Measurements from ENCODE around the gene RSBN1.

The RSBN1 gene

DNA sequence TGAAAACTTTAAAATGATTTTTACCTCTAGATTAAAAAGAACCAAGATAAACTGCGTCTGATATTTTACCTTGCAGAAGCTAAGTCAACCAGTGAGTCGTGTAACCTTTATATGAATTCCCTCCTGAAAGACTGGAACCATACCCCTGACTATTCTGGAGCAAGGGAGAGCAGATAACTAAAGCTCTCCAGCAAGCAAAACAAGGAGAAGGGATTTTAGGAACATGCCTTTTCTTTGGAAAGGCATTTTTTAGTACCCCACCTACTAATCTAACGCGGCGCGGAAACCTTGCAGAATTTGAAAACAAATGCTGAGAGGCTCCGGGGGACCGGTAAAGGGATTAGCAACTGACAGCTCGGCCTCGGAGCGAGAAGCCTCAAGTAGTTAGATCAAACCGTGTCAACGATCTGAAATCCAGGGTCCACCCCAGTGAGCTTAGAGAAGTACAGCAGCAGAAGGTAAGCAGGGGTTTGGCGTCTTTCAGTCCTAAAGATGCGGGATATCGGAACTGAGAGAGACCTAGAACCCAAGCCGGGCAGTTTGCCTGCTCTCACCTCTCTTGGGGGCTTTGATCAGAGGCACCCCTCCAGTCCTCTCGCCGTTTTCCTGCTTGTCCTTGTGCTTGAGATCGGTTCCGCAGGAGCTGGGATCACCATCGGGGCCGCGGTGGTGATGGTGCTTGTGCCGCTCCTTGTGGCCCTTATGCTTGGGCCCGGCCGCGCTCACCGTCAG lies 954 bp downstream of the RSBN1 start:
- peak in 2 of 6 experiments; percentile 56 to 60 for DNase-seq

DNA sequence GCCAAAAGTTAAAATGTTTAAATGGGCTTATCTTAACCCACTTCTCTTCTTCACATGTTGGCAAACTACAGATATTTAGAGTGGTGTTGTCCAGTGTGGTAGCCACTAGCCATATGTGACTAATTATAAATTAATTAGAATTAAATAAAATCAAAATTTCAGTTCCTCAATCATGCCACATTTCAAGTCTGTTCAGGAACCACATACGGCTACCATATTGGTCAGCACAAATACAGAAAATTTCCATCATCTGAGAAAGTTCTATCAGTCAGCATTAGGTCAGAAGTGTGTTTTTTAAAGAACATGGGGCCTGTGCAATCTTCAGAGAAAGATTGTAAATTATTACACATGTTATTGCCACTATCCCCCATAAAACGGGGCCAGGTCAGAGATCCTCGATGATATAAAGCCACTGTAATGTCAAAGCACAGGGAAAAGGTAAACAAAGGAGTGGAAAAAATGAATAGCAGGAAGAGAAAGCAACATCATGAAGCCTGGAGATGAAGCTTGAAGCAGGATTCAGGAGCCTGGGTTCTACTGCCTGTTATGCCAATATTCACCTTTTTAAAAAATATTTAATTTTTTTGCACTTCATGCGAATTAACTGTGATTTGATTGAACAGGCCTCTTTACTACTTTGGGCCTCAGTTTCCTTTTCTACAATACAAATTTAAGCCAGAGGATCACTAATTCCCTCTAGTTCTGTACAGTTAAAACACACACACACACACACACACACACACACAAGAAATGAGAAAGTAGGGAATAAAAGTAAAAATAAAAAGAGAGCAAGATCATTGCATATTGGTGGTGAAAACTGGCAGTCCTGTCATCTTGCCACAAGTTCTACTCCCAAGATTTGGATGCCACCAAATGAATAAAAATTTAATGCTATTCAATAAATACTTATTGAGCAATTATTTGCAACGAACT lies 2.3 kb downstream of the RSBN1 start:
- DNase-seq, result no peak

DNA sequence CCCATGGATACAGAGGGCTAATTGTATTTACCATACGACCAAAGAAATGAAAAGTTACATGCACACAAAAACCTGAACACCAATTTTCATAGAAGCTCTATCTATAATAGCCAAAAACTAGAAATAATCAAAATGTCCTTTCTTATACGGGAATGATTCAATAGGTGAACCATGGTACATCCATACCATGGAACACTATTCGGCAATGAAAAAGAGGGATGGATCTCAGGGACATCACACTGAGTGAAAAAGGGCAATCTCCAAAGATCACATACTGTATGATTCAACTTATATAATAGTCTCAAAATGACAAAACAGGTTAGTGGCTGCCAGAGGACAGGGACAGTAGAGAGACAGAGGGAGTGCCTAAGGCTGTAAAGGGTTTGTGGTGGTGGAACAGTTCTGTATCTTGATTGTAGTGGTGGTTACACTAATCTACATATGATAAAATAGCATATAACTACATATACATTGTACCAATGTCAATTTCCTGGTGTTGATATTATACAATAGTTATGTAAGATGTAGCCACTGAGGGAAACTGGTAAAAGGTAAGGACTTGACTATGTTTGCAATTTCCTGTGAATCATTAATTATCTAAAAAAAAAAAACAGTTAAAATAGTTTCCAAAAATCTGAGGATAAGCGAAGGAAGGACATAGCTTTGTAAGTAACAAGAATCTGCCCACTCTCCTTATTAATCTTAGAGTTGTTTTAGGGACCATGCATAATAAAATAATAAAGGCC lies 3.7 kb downstream of the RSBN1 start:
- DNase-seq, result no peak

DNA sequence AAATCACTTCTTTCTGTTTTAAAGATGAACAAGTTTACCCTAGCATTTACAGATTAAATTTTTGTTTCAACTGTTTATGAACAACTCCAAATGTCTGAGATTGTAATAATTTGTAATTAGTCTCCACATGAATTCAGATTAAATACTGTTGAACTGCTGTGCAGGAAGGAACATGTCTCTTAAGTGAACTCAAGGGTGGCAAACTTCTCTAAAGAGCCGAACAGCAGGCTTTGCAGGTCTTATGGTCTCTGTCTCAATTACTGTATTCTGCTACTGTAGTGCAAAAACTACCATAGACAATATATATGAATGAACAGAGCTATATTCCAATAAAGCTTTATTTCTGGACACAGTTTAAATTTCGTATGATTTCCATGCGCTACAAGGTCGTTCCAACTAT lies 6.6 kb downstream of the RSBN1 start:
- DNase-seq, result no peak

GRCh38 chr1:113805256-113805531 lies 7.1 kb downstream of the RSBN1 start:
- no peak for DNase-seq

DNA sequence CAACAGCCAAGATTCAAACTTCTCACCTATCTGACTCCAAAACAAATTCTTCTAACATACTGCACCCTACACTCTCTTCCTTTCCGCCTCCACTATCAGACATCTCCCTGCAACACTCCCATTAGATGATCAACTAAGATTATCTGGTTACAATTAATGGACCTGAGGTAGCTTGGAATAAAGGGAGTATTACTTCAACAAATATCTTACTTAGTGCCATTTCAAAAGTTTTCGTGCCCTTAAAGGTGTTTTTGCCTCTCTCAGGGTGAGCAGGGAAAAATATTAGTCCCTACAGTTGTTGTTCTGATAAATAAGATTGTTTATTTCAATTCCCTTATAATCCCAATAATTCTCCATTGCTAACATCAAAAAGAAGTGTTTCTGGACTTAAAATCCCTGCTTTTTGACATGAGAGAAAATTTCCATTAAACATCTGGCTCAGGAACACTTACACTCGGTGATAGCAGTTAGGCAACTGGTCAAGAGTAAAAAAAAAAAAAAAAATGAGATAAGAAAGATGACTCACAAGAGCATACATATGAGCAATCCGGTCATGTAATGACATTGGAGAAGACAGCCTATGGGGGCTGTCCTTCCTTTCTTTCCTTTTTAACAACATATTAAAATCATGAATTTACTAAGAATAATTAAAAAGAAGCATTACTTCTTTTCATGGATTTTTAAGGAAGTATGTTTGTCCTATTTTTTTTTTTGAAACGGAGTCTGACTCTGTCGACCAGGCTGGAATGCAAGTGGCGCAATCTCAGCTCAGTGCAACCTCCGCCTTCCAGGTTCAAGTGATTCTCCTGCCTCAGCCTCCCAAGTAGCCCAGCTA lies 7.6 kb downstream of the RSBN1 start:
- DNase-seq, result no peak

- DNase-seq, result no peak
Measured at GRCh38 chr1:113802367-113803007, 9.8 kb downstream of the RSBN1 start.

DNA sequence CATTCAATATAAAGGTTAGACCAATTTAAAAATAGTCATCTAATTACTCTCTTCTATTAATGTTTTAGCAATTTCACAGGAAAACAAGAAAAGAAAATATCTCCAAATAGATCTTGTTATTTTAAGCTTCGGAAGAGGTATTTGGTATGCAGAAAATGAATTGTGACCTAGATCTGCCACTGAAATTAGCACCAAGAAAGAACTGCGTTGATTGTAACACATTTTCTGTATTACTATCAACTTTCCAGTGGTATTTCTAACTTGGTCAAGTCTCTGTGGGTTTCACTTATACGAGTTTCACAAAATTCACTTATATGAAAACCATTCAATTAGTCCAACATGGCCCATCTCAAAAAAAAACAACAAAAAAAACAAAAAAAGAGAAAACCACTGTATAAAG lies 11.8 kb downstream of the RSBN1 start:
- no peak for DNase-seq

DNA sequence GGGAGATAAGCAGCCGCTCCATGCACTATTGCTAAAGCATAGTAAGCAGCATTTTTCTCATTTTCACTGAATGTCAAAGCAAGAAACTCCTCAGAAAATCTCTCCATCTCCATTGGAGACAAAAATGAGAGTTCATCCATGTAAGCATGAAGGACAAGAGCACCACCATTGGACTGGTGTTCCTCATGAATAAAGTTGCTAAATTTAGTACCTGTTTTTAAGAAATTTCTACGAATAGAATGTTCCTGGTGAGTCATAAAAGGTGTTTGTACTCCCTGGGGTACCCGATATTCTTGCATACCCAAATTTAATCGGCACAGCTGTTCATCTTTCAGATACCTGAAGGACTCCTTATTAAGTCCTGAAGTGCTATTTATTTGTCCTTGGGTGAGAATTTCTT lies 14.8 kb downstream of the RSBN1 start:
- no peak for DNase-seq

DNA sequence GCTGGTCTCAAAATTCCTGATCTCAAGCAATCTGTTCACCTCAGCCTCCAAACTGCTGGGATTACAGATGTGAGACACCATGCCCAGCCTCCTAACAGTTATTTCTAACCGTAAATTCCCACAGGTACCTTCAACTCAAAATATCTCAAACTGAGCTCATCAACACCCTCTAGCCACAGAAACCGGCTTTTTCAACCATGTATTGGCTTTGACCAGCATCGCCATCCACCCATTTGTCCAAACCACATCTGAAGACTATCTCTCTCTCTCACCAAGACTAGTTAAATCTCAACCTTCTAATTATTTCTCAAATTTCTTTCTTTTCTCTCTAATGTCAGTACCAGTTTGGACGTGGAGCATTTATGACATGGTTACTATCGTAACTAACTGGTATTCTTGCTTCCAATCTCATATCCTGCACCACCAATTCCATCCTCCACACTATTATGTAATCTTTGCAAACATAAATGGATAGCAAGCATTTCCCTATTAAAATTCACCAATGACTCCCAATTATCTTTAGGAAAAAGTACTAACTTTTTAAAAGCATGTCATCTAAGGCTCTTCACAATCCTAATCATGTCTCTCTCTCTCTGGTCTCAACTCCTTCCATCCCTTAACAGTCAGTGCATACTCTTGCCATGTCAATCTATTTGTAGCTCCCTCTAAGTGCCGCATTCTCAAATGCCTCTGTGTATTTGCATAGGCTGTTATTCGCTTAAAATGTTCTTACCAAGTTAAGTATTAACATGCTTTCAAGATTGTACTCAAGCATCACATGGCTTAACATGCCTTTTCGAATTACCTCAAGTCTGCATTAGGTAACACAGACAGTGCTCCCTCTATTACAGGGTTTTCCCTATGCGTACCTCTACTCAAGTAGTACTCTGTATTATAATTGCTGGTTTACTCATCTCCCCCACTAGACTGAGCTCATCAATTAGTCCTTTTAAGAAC lies 18.1 kb downstream of the RSBN1 start:
- DNase-seq, result no peak

GRCh38 chr1:113792986-113793385 lies 19.3 kb downstream of the RSBN1 start:
- no peak for DNase-seq

DNA sequence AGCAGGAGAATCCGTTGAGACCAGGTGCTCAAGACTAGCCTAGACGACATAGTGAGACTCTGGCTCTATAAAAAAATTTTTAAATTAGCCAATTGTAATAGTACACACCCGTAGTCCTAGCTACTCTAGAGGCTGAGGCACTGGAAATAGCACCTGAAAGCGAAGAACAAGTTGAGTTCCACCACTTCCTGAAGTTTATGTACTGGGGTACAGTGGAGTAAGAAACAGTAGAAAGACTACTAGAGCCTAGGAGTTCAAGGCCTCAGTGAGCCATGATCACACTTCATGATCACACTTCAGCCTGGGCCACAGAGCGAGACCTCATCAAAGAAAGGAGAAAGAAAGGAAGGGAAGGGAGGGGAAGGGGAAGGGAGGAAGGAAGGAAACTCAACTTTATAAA lies 19.8 kb downstream of the RSBN1 start:
- DNase-seq, result peak in 2 of 6 experiments; percentile 4 to 9

DNA sequence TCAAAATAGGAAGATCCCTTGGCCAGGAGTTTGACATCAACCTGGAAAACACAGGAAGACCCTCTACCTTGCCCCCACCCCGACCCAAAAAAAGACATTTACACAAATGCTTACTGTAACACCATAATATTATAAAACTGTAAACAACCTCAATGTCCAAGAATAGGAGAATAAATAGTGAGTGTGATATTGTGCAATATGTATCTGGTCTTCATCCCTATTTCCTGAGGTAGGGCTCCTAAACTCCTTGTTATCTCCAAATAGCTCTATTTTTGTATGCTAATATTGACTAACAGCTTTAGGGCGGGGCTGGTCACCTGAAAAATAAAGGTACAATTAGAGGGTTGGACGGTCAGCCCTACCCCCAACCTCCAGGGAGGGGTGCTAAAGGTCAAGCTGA lies 23.5 kb downstream of the RSBN1 start:
- no peak for DNase-seq

- DNase-seq, result no peak
Measured at GRCh38 chr1:113787663-113788062, 24.6 kb downstream of the RSBN1 start.

GRCh38 chr1:113786069-113786468 lies 26.2 kb downstream of the RSBN1 start:
- no peak for DNase-seq

DNA sequence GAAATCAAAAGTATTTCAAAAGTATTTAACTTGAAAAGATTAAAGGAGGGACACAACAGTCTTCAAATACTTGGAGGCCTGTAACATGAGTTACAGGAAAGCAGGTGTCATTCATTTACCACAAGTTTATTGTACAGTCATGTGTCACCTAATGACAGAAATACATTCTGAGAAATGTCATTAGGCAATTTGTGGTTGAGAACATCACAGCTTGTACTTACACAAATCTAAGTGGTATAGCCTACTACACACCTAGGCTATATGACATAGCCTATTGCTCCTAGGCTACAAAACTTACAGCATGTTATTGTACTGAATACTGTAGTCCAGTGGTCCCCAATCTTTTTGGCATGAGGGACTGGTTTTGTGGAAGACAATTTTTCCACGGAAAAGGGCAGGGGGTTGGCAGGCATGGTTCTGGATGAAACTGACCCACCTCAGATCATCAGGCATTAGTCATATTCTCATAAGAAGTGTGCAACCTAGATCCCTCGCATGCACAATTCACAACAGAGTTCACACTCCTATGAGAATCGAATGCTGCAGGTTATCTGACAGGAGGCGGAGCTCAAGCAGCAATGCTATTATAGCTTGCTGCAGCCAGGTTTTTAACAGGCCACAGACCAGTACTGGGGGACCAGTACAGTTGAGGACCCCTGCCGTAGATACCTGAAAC lies 28.0 kb downstream of the RSBN1 start:
- DNase-seq, result peak in 1 of 6 experiments; percentile 9

- peak in 5 of 6 experiments; percentile 27 to 73 (median 60) for DNase-seq
Measured at GRCh38 chr1:113783254-113784103, 28.8 kb downstream of the RSBN1 start.

DNA sequence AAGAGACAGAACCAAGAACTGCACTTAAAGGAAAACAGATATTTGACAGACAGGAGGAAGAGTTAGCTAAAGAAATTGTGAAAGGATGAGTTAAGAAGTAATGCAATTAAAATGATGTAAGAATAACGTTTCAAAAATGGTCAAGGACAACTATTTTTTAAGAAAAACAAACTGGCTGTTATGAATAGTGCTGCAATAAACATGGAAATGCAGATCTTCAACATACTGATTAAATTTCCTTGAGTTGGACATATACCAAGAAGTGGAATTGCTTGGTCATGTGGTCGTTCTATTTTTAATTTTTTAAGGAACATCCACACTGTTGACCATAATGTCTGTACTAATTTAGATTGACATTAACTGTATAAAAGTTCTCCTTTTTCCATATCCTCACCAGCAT lies 29.9 kb downstream of the RSBN1 start:
- no peak for DNase-seq
